Right ventricle myocardium inferior (tissue), 1 donor: Measurements from ENCODE around the gene TNFRSF12A. TPM values are rescaled to one million over a fixed set of nuclear protein-coding genes. Genes with fewer than 3 reads are reported as not detected.
A peak's percentile ranks its signal among the peaks of the same experiment; 100 is the strongest.
"Not testable (repeated sequence)": the region's sequence is repeated elsewhere in the genome, so short reads cannot be mapped to it uniquely, and the experiment has no call there.

Experiments used
- ATAC-seq: fragments of 200-7000 bp; cut with Tn5 transposase; one replicate; pipeline ENCODE4 v1.9.1; 2020; ENCODE audit warnings: mild to moderate bottlenecking, moderate library complexity
- DNase-seq: peaks from one replicate; pipeline ENCODE4 v3.0.0; 2021; ENCODE audit errors: missing footprints
- intact Hi-C: fragments of 100-400 bp; cut with DNase I; formaldehyde crosslinking; loops from one replicate; pipeline ENCODE4 v1.11.0; 2022
- total RNA-seq: library from RNA; stranded (reverse); fragmentation: NEBNext Ultra II Directional; extraction: Animal tissue kit (Norgen Biotek cat#: 25700); gene quantifications from one replicate; pipeline ENCODE4 v1.2.1, GENCODE V29; 2021
- donor health status: DM: no; HTN: yes; CAD: no; lungs with severe emphysema.

The TNFRSF12A gene
- total RNA-seq, 1 donor from 2014 or later, result 42.8 TPM

DNA sequence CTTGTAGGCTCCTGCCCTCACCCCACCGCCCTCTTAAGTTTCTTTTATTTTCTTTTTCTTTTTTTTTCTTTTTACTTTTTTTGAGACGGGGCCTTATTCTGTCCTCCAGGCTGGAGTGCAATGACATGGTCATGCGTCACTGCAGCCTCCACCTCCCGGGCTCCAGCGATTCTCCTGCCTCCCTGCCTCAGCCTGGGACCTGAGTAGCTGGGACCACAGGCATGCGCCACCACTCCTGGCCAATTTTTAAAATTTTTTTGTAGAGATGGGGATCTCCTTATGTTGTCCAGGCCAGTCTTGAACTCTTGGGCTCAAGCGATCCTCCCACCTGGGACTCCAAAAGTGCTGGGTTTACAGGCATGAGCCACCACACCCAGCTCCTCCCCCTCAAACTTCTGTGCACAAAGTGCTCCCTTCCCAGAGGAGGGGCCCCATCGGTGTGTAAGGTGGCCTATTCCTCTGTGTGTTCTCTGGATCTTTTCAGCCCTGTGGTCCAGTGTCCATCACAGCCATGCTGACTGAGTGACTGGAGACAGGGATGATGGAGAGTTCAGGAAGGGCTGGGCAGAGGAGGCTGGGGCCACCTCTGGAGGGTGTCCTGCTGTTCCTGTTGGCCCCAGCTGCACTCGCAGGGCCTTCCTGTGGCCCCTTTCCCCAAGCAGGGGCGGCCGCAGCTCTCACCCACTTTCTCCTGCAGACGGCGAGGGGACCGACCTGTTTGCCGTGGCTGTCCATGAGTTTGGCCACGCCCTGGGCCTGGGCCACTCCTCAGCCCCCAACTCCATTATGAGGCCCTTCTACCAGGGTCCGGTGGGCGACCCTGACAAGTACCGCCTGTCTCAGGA is 36.4 kb downstream of the TNFRSF12A start:
- ATAC-seq (no peak), DNase-seq (peak; percentile 45)
- intact Hi-C loops, result loop anchor here (5.0 kb wide), 2 partner anchors 51 to 111 kb away; no protein-coding TSS in a partner anchor

DNA sequence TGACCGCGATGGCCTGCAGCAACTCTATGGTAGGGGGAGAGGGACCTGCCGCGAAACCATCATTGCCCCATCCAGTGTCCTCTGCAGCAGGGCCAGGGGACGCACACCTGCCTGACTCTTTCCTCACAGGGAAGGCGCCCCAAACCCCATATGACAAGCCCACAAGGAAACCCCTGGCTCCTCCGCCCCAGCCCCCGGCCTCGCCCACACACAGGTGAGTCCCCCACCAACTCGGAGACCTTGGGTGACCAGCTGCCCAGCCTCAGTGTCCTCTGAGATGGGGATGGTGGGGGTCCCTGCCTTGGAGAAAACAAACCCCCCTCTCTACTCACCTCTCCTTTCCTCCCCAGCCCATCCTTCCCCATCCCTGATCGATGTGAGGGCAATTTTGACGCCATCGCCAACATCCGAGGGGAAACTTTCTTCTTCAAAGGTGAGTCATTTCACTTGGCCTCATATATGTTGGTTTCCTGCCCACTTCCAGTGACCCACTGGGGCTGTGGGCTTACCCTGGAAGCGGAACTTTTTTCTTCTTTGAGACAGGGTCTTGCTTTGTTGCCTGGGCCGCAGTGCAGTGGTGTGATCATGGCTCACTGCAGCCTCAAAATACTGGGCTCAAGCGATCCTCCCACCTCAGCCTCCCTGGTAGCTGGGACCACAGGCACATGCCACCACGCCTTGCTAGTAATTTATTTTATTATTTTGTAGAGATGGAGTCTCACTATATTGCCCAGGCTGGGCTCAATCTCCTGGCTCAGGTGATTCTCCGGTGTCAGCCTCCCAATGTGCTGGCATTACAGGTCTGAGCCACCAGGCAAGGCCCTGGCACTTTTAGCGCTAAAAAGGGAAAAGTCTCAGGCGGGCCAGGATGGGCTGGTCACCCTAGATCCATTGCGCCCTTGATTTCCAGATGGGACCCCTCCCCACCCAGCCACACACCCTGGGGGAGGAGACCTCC is 37.3 kb downstream of the TNFRSF12A start:
- intact Hi-C loops, result loop anchor here (2.0 to 5.0 kb wide), 5 partner anchors 29 to 110 kb away; no protein-coding TSS in a partner anchor
- ATAC-seq (no peak), DNase-seq (peak; percentile 53)

DNA sequence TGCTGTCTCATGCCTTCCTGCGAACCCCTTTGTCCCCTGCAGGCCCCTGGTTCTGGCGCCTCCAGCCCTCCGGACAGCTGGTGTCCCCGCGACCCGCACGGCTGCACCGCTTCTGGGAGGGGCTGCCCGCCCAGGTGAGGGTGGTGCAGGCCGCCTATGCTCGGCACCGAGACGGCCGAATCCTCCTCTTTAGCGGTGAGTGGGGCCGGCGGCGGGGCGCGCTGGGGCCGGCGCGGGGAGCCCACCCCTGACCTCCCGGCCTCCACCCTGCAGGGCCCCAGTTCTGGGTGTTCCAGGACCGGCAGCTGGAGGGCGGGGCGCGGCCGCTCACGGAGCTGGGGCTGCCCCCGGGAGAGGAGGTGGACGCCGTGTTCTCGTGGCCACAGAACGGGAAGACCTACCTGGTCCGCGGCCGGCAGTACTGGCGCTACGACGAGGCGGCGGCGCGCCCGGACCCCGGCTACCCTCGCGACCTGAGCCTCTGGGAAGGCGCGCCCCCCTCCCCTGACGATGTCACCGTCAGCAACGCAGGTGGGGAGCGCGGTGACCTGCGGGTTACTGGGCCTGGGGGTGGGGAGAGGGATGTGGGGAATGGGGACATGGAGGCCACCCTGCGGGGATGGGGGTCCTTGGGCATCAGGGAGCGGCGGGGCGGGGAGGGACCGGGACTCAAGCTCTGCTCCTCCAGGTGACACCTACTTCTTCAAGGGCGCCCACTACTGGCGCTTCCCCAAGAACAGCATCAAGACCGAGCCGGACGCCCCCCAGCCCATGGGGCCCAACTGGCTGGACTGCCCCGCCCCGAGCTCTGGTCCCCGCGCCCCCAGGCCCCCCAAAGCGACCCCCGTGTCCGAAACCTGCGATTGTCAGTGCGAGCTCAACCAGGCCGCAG is 38.2 kb downstream of the TNFRSF12A start:
- peak; percentile 8 for ATAC-seq
- peak; percentile 83 for DNase-seq
- intact Hi-C loops, result loop anchor here (1.0 to 5.0 kb wide), 6 partner anchors 28 to 109 kb away; no protein-coding TSS in a partner anchor

DNA sequence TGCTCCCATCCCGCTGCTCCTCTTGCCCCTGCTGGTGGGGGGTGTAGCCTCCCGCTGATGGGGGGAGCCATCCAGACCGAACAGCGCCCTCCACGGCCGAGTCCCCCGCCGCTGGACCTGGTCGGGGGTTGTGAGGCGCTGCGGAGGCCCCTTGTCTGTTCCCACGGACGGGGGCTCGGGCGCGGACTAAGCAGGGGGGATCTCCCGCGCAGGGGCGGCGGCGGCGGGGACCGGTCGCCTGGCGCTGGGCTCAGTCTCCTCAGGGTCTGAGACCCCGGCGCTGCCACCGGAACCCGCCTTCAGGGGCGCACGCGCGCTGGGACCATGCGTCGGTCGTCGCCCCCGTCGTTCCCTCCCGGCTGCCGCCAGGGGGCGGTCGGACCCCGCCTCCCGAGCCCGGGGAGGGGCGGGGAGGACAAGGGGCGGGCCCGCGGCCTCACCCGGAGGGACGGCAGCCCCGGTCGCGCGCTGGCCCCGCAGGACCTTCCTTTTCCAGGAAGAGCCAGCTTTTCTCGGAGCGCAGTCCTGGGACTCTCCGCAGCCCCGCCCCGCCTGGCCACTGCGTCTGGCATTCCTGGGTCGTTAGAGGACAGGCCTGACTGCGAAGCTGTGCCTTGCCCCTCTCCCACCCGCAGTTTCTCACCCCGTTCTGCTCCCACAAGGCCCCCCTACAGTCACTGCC is 39.0 kb downstream of the TNFRSF12A start:
- peak; percentile 93 for DNase-seq
- peak; percentile 95 for ATAC-seq
- intact Hi-C loops, result loop anchor here (1.0 to 5.0 kb wide), 6 partner anchors 28 to 108 kb away; no protein-coding TSS in a partner anchor

DNA sequence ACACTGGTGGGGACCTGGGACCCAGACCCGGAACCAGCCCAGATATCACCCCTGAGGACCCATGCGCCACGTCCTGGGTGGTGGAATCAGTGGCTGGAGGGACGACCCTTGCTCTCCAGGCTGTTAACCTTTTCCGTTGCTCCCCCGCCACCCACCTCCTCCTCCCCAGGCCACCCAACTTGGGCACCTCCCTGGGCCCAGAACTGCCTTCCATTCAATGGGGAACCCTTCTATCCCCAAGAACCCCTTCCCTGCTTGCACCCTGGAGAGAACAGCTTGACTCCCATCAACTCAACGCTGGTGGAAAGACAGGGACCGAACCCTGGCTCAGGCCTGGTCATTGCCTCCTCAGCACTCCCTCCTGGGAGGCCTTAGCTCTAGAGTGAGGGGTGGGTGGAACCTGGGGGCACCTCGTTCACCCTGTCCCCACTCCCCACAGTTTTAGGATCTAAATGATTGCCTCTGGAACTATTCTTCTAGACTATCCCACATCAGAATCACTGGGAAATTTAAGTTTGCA is 39.6 kb downstream of the TNFRSF12A start:
- no peak for DNase-seq
- ATAC-seq, result no peak
- intact Hi-C loops, result loop anchor here (1.0 to 5.0 kb wide), 6 partner anchors 27 to 108 kb away; no protein-coding TSS in a partner anchor

DNA sequence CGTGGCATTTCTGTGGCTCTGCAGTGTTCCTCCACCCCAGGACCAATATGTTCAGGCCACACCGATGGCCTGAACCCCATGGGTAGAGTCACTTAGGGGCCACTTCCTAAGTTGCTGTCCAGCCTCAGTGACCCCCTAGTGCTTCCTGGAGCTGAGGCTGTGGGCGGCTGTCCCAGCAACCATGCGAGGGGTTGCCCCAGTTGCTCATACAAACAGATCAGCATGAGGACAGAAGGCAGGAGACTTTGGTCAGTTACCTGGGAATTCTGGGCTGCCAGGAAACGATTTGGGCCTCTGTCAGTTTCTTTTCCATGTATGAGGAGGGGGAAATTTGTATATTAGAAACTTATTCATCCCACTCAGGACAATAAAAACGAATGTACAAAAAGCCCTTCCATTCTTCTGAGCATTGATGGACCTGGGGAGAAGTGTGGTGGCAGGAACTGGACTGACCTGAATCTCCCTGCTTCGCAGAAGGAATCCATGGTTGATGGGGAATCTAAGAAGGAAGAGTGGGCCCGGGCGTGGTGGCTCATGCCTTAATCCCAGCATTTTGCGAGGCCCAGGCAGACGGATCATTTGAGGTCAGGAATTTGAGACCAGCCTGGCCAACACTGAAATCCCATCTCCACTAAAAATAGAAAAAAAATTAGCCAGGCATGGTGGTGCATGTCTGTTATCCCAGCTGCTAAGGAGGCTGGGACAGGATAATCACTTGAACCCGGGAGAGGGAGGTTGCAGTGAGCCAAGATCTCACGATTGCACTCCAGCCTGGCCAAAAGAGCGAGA is 40.4 kb downstream of the TNFRSF12A start:
- DNase-seq (no peak), ATAC-seq (no peak)
- intact Hi-C loops, result no loop called here

DNA sequence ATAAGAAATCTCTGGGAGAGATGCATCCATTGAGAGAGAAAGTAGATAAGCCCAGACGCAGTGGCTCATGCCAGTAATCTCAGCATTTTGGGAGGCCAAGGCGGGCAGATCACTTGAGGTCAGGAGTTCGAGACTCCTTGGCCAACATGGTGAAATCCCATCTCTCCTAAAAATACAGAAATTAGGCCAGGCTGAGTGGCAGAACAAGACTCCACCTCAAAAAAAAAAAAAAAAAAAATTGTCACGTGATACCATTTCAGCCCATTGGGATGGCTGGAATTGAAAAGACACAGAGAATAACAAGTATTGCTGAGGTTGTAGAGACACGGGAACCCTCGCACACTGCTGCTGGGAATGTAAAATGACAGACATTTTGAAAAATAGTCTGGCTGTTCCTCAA is 42.4 kb downstream of the TNFRSF12A start:
- DNase-seq (no peak), ATAC-seq (no peak)
- intact Hi-C loops, result no loop called here

DNA sequence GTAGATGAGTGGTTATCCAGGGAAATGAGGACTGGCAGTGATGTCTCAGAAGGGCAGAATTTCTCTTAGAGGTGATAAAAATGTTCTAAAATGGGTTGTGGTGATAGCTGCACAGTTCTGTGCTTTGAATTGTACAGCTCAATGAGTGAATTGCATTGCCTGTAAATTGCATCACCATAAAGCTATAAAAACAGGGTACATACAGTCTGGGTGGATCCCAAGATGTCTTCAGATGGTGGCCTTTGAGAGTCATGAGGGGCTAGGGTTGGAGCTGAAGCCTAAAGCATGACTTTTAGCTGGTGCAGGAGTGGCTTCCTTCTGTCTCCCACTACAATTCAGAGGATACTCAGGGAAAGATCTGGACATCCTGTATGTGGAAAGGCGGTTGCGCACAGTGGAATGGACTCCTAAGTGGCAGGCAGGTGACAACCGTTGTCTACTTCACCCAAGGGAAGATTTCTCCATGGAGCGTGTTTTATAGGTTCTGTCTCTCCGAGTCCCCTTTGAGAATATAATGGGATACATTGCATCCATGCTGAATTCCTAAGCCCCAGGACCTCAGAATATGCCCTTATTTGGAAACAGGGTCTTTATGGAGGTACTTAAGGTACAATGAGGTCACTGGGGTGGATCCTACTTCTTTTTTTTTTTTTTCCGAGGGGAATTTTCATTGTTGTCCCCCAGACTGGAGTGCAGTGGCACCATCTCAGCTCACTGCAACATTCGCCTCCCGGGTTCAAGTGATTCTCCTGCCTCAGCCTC is 43.6 kb downstream of the TNFRSF12A start:
- DNase-seq, result no peak
- no peak for ATAC-seq
- intact Hi-C loops, result no loop called here

DNA sequence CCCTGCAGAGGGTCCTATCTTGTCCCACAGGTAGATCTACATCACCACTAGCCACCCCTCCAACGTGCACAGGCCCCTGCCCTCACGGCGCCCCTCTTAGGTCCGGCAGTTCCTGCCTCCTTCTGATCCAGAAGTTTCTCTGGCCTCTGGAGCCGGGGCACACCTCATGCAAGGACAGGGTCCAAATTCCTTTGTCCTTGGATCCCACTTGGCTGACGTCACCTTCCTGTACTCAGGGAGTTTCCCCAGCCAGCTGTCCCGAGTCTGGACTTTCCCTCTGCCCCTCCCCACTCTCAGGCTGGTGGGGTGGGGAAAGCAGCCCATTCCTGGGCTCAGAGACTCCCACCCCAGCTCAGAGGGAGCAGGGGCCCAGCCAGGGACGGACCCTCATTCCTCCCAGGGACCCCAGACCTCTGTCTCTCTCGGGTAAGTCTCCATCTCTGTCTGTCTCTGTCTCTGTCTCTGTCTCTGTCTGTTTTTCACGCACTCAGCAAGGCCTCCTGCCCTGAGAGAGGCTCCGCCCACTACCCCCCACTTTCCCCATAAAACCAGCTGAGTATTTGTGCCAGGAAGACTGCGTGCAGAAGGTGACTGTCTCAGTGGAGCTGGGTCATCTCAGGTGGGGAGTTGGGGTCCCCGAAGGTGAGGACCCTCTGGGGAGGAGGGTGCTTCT is 45.0 kb downstream of the TNFRSF12A start, which contains the start of gene IL32:
Gene IL32 (plus strand): TSS at position 572 of the 673 bp plus-strand sequence. CDS start 172 bp downstream, outside the sequence.
- intact Hi-C loops, result no loop called here
- ATAC-seq, result peak; percentile 73
- no peak for DNase-seq

DNA sequence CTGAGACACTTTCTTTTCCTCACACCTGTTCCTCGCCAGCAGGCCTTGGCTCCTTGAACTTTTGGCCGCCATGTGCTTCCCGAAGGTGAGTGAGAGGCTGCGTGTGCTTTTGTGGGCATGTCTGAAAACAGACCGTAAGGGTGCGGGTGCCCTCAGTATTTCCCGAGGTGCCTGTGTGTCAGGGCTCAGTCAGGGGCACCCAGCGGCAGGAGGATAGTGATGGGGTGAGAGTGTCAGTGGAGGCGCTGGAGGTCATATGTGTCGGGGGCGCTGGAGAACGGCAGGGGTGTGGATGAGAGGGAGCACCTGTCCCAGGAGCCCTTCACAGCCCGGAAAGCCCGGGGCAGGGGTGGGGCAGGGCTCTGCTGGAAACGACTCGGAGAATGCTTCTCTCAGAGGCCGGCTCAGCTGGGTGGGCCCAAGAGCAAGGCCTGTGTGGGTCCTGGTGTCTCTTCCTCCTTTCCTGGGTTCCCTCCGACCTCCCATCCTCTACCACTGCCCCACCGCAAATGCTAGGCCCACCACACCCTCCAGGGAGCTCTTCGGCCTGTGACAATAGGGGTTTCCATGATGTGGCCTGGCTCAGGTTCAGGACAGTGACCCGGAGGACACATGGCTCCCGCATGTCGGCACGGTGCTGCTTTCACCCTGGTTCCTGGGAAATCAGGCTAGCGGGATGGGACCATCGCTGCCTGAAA is 45.7 kb downstream of the TNFRSF12A start:
- ATAC-seq (no peak), DNase-seq (no peak)
- intact Hi-C loops, result no loop called here

DNA sequence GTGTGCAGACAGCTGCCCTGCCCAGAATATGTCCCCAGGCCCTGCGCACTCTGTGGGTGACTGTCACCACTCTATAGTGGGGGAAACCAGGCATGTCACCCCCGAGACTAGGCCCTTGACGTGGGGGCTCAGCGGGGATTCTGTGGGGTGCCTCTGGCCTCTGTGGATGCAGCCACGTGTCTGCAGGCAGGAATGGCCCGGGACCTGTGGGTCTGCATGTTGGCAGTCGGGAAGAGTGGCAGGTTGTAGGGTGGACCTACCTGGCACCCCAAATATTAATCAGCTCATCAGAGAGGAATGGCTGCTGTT is 46.2 kb downstream of the TNFRSF12A start:
- ATAC-seq, result no peak
- DNase-seq, result peak; percentile 47
- intact Hi-C loops, result no loop called here

DNA sequence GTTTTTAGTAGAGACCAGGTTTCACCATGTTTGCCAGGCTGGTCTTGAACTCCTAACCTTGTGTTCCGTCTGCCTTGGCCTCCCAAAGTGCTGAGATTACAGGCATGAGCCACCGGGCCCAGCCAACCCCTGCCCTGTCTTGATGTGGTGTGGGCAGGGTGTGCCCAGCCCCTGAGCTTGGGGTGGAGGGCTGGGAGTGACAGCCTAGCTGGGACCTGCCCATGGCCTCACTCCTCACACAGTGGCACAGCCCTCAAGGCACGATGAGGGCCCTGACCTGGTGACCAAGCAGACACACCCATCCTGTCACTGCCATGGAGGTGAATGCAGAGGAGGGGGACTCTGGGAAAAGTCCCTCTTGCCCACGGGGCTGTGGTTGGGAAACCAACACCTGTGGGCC is 48.3 kb downstream of the TNFRSF12A start:
- DNase-seq, result no peak
- intact Hi-C loops, result no loop called here
- no peak for ATAC-seq

DNA sequence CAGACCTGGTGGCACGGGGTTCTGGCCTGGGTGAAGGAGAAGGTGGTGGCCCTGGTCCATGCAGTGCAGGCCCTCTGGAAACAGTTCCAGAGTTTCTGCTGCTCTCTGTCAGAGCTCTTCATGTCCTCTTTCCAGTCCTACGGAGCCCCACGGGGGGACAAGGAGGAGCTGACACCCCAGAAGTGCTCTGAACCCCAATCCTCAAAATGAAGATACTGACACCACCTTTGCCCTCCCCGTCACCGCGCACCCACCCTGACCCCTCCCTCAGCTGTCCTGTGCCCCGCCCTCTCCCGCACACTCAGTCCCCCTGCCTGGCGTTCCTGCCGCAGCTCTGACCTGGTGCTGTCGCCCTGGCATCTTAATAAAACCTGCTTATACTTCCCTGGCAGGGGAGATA is 49.0 kb downstream of the TNFRSF12A start:
- ATAC-seq, intact Hi-C loops: not testable (repeated sequence)

DNA sequence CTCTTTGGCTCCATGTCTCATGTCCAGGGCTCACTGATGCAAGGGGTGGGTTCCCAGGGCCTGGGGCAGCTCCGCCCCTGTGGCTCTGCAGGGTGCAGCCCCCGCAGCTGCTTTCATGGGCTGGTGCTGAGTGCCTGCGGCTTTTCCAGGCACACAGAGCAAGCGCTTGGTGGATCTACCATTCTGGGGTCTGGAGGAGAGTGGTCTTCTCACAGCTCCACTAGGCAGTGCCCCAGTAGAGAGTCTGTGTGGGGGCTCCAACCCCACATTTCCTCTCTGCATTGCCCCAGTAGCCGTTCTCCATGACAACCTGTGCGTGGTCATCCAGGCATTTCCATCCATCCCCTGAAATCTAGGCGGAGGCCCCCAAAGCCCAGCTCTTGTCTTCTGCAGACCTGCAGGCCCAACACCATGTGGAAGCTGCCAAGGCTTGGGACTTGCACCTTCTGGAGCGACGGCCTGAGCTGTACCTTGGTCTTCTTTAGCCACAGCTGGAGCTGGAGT is 50.5 kb downstream of the TNFRSF12A start:
- DNase-seq (no peak), ATAC-seq (no peak)
- intact Hi-C loops, result no loop called here

More for the DNA sequence above, 49.0 kb downstream of the TNFRSF12A start:
- DNase-seq, result not testable (repeated sequence)

DNA sequence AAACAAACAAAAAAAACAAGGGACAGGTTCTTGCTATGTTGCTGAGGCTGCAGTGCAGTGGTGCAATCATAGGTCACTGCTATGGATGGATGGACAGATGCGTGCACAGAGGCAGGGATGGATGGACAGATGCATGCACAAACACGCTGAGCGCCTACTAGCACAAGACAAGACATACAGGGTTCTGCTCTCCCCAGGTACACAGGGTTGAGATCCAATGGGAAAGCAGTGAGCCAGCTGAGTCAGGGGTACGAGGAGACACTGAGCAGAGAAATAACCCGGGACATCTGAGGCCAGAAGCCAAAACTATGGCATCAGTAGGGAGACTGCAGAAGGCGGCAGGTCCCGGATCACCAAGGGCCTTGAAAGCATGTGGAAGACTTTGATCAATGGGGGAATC is 51.5 kb downstream of the TNFRSF12A start:
- ATAC-seq (no peak), DNase-seq (no peak)
- intact Hi-C loops, result no loop called here
